CD4-positive, alpha-beta T cell treated with Interleukin-4 for 1 hour (primary cell): ENCODE measurements around the gene CCDC69.

Experiments
- DNase-seq, 2 donors: peaks; one replicate each; pipeline ENCODE4 v3.0.0-alpha.2; 2020 to 2022

CCDC69 gene

DNA sequence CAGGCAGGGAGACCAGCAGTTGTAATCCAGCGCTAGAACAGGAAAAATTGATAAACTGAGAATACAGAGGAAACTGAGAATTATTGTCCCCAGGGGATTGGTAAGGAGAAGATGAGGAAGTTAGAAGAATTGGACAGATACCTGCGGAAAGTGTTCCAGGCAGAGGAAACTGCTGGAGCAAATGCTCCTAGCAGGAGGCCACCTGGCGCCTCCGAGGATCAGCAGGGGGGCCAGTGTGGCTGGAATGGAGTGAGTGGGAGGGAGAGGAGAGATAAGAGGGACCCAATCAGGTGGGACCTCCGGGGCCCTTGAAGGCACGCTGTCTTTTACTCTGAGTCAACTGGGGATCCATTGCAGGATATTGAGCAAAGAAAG, 65.6 kb downstream of the CCDC69 start:
- no peak for DNase-seq

DNA sequence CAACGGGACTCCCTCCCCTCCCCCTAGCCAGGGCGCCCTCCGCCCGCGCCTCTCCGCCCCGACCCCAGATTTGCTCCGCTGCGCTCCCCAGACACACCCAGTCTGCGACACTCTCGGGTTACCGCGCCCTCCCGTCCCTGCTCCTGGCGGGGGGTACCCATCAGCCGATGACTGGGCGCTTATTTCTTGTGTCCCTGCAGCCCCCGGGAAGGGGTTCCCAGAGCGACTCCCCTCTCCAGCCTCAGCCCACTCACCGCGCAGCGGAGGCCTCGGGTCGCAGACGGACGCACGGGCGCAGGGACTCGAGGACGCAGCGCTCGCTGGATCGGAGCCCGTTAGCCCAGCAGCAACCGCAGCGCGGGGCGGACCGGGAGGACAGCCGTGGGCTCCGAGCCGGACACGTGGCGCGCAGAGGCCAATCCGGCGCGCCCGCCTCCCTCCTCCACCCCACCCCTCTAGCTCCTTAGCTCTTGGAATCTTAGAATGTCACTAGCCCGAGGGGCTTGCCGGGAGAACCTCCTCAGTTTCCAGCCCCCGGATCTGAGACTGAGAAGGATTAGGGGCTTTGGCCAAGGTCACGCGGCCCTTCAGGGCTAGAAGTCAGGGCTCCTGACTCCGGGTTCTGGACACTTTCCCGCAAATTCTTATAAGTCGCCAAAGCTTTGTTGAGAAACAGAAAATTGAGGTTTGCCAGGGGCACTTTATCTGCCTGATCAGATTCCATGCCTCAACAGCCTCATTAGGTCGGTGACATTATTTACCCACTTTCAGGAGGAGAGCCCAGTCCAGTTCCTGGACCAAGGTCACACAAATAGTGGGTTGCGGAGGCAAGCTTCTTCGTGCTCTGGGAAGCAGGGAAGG, 66.2 kb downstream of the CCDC69 start, which contains the start of gene ANXA6:
Gene ANXA6, minus strand, starts transcription at position 354 of the 861 bp plus-strand sequence. CDS start 9,878 bp downstream, outside the sequence.
- peak; percentile 59 to 62 for DNase-seq

DNA sequence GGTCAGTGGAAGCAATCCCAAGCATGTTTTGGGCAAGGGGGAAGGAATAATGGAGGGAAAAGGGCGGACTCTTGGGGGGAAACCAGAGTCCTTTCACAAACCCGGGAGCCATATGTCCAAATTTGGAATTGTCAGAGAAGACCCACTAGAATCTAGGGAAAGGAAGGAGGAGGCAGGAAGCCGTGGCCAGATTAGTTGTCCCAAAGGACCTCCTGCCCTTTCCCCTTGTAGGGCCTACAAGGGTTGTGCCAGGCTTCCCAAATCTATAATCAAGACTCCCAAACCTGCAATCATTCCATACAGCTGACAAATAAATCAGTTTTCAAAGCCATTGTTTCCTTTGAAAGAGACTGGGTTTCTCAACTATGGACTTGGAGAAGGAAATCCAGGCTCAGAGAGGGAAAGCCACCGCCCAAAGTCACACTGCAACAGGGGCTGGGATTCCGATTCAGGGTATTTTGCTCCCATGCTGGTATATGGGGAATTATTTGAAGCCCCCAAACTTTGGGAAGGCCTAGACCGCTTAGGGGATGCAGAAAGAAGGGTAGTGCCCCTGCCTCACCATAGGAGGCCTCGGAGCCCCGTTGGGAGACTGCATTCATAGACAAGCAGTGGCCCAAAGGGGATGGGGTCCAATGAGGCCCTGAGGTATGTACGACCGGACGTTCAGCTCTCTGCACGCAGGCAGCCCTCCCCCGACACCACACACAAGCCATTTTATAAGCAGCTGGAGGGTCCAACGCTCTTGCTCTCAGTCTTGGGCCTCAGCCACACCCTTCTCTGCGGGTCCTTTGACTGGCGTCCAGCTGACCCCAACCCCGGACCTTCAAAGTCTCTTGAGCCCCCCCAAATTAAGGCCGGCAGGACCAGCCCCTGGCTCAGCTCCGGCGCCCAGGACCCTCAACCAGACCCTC, 67.1 kb downstream of the CCDC69 start:
- peak in 1 of 2 donors; percentile 15 for DNase-seq

DNA sequence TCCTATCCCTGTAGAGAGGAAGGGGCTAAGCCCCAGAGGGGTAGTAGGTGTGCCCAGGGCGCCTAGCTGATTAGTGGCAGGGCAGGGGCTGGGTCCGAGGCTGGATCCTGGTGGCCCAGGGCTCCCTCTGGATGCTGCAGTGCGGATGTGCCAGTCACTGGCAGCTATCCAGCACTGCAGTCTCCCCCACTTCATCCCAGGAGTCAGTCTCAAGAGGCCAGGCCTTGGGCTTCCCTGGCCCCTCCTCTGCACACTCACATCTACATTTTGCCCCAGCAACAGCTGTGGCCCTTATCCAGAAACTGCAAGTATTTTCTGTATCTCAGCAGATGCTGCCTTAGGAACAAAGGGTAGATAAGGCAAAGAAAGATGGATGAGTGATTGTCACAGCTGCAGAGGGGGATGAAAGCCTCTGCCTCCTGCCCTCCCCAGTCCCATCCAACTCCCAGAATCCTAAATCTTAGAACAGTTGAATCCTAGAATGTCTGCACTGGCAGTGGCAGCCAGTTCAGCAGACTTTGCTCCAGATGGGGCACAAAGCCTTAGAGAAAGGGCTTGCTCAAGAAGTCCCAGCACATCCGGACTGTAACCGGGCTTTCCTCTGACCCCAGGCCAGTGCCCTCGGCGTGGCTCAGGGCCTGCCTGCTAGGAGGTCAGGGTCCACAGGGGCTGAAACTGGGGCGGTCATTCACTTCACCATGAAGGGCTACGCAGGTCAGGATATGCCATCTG, 68.0 kb downstream of the CCDC69 start:
- DNase-seq: peak; percentile 19 to 23

DNA sequence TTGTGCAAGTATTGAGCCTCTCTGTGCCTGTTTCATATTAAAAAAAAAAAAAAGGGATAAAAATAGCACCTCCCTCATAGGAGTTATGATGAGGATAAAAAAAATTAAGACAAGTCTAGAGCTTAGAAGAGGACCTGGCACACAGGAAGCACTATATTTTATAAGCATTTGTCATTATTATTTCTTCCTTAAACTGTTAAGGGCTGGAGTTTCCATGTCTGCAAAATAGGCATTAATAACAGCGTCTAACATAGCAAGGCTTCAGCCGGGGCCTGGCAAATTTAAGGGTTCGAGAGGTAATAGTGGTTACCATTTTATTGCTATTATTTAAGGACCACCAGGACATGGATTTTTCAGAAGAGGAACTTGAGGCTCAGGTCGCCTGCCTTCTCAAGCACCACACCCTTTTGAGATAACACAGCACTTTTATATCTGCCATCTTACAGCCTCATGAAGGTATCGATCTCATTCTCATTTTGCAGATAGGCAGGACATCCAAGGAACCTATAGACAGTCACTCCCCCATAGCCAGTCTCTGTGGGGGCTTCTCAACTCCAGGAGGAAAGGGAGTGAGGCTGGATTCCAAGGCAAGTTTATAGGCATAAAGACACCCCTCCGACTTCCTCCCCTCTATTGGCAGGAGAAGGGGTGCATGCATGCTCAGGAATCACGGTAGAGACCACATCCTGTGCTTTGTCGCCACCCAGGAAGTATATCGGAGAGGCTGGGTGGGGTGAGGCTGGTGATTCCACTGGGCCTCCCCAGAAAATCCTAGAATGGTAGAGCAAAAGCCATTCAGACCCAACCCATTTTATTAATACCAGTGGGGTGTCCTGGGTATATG, 68.7 kb downstream of the CCDC69 start:
- DNase-seq: peak; percentile 45 to 67

DNA sequence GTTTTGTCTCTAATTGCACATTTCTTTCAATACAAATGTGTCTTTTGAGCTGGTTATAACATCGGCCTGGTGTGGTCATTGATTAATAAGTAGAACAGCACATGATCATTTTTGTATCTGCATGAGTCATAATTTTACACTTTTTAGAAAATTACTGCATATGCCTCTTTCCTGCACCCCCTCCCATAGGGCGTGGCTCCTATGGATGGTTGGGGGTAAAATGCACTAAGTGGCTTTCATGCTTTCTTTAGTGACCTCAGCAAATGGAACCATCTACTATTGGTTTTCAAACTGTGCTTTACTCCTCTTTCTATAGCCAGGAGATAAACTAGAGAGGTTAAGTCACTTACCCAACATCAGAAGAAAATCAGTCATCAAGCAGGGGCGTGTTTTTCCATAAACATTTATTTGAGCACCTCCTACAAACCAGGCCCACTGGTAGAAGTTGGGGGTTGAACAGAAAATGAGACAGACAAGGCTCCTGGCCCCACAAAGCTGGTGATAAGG, 70.1 kb downstream of the CCDC69 start:
- no peak for DNase-seq

DNA sequence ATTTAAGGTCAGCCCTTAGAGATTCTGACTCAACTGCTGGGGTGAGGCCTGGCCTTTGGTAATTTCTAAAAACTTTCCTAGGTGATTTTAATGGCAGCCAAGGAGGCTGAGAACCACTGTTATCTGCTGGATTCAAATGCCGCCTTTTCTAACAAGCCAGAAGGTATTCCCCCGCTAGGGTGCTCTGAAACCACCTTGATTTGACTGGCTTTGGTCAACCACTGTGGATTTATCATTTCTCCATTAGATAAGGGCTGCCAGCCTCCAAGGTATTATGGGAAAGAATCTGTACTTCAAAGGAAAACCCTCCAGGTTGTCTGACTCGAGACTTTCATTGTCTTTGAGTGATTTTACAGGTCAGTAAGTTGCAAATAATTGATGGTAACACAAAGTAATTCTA, 70.6 kb downstream of the CCDC69 start:
- no peak for DNase-seq

DNA sequence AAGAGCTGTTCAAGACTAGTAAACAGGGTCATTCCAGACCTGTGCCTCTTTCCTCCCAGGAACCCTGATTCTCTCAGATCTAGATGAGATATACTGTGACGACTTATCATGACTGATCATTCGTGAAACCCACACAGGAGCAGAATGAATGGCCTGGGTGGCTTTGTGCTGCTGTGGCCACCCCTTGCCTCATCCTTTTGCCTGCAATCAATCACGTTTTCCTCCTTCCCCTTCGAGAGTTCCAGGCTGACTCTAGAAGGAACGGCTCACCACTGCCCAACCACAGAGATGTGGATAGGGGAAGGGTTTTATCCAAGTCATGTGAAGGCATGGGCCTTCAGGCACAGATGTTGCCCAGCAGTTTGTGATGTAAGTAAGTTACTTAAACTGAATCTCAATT, 72.1 kb downstream of the CCDC69 start:
- peak; percentile 20 to 54 for DNase-seq

DNA sequence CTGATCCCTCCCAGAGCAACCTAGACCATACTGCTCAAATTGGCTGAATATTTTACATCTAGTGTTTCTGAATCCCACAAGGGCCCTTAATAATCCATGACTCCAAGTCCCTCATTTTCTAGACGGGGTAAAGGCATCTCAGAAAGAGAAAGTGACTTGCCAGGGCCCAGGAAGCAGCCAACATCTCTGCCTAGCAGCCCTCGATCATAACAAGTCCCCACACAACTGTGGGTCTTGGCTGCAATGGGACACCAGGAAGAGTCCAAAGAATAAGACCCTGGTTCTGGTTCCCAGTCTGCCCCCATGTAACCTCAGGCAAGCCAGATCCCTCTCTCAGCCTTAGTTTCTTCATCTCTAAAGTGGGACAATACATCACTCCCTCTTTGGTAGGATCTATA, 72.6 kb downstream of the CCDC69 start:
- peak in 1 of 2 donors; percentile 24 for DNase-seq

DNA sequence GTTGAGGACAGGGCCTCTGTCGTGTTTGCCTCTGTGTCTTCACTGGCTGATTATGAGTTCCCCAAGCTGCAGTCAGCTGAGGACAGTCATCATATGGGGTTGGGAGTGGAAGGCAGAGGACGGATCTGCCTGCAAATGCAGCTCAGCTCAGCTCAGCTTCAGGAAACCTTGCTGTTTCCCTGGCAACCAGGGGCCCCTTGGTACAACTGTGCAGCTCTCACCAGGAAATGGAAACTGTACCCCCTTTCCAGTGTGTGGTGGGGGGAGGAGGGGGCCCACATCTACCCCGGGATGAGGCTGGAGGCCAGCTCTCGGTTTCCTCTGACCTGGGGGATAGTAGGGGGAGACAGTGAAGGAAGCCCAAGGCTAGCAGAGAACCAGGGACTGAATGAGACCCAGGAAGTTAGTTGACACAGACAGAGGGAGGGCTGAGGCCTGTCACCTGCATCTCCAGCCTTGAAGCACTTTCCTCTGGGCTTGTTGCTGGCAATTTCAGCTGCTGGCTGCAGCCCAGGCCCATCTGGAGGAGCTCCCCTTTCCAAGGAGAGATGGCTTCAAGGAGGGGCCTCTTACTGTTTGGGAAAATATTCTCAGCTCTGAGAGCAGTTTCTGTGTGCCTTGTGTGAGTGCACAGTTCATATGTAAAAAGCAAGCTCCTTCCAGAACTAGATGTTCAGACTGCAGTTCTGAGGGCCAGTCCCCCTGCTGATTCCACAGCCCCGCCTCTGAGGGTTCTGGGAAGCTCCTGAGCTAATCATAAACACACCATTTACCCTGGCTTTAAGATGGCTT, 73.2 kb downstream of the CCDC69 start:
- DNase-seq: peak; percentile 74 to 77

DNA sequence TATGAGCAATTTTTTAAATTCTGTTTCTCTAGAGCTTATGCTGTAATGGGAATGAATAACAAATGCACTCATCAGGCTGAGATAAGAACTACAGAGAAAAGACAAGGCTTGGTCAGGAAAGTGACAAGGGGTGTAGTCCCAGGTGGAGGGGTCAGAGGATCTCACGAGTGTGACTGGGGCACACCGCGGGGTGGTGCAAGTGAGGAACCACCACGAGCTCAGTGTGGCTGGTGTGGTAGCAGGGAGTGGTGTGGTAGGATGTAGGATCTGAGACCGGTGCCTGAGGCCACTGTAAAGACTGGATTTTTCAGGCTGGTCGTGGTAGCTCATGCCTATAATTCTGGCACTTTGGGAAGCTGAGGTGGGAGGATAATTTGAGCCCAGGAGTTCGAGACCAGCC, 75.3 kb downstream of the CCDC69 start:
- no peak for DNase-seq

DNA sequence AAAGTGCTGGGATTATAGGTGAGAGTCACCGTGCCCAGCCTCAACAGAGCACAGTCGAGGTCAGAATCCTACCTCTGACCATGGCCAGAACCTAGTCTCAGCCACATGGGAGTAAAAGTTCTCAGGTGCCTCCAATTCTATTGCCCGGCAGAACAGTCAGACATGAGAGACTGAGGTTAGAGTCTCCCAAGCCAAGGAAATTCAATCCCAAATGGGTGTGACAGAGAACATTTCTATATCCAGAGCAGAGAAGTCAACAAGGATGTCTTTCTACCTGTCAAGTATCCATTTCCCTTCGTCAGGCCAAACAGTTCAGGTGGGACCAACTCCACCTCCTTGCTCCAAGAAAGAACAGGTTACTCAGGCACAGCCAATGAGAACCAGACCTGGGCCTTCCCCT, 76.9 kb downstream of the CCDC69 start:
- DNase-seq: no peak

DNA sequence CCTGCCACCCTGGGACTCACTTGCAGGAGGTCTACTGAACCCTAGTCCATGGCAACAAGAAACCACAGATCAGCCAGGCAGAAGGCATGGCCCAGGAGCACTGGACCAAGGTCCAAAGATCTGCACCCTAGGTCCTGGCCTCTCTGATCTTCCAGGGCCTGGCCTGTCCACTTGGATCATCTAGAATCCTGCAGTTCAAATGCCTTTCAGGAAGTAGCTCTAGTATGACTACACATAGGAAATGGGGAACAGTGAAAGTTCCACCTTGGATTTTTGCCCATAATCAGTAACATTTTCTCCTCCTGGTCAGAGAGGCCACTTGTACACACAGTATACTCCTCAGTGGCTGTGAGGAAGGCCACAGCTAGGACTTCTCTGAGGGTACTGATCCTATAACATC, 77.8 kb downstream of the CCDC69 start:
- DNase-seq: no peak

DNA sequence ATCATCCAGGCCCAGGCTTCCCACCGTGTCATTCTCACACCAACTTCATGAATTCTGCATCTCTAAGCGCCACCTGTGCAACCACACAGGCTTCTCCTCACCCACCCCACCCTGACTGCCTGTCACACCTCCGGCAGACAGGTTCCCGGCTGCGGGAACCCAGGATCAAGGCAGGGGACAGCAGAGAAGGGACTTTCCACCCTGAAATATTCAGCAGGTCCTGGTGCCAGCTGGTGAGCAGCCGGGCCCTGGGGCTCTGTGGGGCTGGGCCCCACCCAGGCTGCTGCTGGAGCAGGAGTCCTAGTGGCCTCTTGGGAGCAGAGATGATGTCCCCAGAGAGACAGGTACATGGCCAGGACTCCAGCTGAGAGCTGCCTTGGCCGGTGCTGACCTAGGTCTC, 79.0 kb downstream of the CCDC69 start:
- no peak for DNase-seq

DNA sequence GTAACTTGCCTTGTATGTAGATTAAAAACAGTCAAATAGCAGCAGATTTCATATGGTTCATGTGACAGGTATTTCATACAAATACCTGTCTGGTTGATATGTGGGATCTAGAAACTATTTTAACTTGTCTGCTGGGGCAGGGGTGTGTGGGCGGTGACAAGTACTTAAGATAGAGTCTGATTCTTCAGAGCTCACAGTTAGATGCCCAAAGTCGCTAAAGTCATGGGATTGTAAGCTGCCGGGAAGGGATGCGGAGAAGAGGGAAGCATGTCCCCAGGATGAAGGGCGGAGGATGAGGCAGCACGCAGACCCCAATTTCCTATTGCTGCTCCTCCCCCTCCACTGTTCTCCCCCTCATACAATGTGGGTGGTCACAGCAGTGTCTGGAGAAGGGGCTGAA, 79.6 kb downstream of the CCDC69 start:
- DNase-seq: no peak

DNA sequence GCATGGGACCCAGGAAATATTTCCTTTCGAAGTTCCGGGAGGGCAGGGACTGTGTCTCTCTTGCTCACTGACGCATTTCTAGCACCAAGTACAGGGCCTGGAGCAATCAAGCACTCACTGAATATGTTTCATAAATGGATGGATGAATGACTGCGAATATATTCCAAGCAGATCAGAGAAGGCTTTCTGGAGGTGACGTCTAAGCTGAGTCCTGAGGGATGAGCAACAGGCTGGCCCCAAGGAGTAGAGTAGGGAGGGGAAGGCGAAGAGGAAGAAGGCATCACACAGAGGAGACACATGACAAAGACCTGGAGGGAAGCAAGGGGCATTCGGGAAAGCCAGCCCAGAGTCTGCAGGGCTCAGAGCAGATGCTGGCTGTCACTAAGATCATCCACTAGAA, 80.2 kb downstream of the CCDC69 start:
- DNase-seq: no peak

DNA sequence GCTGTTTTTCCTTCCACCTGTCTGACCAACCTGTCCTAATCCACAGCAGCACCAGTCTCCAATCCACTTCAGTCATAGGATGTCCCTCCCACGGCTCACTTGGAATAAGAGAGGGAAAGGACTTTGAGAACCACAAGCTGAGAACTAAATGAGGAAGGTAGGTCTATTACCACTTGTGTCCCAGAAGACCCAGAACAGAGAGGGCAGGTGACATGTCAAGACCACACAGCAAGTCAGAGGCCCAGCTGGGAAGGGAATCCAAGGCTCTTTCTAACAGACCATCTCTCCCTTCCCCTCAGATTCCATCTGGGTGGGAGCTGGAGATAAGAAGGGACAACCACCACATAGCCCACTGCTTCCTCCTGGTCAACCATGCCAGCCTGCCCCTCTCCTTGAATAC, 81.0 kb downstream of the CCDC69 start:
- DNase-seq: no peak

DNA sequence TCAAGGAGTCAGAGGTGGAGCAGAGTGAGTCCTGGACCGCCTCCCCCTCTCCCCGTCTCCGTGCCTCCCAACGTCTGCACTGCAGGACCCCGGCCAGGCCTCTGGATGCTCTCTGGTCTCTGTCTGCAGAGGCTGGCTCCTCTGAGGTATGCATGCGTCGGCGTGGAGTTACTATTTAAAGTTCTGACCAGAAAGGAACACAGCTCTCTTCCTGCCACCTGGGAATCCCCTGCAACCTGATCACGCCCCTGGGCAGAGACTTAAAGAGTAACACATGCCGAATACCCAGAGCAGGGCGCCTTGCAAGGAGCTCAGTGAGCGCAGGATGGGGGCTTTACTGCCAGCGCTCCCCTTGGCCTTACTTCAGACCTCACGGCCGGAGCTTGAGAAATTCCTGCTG, 82.4 kb downstream of the CCDC69 start:
- peak; percentile 70 to 72 for DNase-seq

DNA sequence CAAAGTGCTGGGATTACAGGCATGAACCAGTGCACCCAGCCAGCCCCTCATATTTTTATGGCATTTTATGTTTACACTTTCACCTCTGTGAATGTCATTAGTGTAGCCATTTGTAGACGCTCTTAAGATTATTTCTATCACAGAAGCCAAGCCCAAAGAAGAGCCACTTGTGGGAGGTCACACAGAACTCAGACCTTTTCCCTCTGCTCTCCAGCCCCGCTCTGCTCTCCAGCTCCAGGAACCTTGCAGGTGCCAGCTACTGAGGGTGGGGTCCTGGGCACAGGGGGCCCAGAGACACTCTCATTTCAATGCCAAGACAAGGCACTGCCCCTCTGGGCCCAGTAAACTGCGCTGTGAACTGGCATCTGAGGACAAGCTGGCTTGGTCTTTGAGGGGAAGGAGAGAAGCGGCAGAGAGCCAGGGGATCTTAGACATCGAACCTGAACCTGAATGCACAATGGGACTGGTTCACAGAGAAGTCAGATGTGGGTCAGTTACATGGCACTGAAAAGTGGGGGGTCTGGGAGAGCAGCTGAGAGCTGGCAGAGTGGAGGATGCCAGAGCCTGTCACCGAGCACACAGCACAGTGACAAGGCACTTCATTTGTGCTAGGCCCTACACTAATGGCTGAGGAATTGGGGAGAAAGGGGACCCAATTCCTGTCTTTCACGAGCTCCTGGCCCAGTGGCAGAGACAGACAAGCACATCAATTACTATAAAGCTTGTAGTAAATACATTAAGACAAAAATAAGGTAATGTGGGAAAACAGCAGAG, 83.0 kb downstream of the CCDC69 start:
- DNase-seq: no peak

DNA sequence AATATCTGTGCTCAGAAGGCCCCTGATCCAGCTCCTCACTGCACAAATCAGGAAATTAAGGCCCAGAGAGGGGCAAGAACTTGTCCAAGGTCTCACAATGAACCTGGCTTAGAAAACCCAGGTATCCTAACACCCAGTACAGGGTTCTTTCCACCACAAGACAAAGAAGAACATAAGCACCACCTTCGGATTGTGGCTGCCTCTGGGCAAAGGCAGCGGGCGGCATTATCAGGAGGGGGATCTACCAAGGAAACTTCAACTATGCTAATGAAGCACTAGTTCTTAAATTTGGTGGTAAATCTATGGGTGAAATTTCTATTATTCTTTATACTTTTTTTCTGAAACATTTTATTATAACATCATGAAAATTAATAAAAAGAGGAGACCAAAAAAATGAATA, 84.2 kb downstream of the CCDC69 start:
- DNase-seq: peak in 1 of 2 donors; percentile 50
